Cortex of kidney (tissue), 1 donor: ENCODE data around the gene KRT39.

Source experiments
- DNase-seq: peaks from one replicate; lab custom pipeline; 2025; lab: John Stamatoyannopoulos, UW

KRT39 gene

DNA sequence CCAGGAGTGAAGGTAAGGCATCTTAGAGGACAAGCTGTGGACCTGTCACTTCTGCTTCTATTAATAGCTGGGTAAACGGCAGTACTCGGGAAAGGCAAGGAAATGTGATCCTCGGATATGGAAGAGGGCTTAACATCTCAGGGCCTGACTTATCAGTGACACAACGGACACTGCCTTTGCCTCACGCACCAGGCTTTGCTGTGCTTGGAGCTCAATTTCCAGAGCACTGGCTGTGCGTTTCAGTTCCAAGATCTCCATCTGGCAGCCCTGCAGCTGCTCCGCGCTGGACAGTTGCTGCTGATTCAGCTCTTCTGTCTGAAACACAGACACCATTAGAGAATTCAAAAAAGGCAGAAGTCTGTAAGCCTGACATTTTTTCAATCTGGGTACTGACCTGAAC, 13.8 kb upstream of the KRT39 start:
- no peak for DNase-seq

DNA sequence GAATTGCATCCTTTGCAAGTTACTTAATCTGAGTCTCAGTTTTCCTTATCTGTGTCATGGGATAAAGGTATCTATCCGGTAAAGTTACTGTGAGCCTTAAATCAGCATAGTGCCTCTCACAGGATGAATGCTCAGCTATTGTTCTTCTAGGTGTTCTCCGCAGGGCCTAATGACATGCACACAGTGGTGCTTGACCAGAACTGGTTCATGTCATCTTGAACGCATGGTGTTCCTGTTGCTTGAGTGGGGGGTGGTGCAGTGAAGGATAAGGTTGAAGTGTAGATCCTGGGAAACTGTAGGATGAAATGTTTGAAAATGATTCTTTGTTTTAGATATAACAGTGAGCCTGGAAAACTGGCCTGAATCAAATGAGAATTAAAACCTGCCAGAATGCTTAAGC, 13.4 kb upstream of the KRT39 start:
- DNase-seq = no peak

DNA sequence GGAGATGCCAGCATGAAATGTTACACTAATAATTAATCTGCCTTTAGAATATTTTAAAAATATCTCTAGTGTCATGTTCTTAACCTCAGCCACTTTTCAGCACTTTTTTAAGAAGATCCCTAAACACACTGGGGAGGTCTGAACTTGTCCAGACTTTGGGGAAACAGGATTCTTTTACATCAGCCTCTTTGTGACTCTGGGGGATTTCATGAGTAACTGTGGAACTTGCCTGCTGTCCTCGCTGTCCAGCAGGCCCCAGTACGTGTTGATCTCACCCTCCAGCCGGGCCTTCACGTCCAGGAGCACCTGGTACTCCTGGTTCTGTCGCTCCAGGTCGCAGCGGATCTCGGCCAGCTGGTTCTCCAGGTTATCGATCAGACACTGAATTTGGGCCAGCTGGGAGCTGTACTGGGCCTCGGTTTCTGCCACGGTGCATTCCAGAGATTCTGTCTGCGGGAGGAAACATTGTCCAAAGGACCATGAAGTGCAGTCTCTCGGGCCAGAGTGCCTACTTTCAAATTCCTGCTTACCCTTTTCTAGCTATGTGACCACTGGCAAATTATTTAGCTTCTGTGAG, 11.9 kb upstream of the KRT39 start:
- DNase-seq = no peak

DNA sequence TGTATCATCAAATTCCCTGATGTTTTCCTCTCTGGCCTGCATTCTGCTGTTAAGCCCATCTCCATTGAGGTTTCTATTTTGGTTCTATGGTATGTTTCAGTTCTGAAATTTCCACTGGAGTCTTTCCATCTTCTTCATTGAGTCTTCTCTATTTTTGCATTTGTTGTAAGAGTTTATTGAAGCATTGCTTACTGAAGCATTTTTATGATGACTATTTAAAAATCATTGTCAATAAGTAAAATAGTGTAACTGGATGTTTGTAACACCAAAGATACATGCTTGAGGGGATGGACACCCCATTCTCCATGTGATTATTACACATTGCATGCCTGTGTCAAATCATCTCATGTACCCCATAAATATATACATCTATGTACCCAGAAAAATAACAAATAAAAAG, 8.8 kb upstream of the KRT39 start:
- no peak for DNase-seq

DNA sequence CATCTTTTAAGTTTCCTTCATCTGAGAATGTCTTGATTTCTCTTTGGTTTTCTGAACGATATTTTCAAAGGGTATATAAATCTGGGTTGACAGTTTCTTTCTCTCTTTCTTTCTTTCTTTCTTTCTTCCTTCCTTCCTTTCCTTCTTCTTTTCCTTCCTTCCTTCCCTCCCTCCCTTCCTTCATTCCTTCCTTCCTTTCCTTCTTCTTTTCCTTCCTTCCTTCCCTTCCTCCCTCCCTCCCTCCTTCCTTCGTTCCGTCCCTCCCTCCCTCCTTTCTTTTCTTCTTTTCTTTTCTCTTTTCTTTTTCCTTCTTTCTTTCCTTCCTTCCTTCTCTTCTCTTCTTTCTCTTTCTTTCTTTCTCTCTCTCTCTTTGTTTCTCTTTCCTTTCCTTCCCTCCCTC, 7.6 kb upstream of the KRT39 start:
- DNase-seq = no peak

DNA sequence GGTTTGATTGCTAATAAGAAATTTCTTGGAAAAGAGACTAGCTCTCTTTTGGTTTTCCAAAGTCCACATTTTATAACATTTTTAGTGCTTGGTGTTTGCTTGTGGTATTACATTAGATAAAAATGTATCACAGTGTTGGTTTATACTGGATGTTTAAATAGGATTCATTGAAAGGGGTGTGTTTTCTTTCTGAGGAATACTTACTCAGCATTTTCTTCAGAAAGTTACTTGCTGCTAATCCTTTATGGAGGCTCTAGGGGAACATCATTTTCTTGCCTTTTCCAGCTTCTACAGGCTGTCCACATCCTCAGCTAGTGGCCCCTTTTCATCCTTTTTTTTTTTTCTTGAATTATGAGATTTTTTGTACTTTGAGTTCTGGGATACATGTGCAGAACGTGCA, 834 bp upstream of the KRT39 start:
- no peak for DNase-seq

DNA sequence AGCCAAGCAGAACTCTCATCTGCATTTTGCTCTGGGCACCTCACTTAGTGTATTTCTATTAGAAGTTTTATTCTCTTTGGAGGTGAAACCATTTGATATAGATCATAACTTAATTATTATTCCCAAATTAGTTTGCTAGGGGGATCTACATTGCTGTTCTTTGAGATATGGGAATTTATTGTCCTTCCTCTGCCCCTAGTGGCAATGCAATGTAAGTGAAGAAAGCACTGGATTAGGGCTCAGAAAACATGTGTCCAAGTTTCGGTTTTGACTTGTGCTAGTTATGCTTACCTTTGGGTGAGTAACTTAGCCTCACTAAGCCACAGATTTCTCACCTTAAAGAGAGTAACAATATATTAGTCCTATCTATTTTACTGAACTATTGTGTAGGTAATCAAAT, 2.9 kb downstream of the KRT39 start:
- DNase-seq = no peak

DNA sequence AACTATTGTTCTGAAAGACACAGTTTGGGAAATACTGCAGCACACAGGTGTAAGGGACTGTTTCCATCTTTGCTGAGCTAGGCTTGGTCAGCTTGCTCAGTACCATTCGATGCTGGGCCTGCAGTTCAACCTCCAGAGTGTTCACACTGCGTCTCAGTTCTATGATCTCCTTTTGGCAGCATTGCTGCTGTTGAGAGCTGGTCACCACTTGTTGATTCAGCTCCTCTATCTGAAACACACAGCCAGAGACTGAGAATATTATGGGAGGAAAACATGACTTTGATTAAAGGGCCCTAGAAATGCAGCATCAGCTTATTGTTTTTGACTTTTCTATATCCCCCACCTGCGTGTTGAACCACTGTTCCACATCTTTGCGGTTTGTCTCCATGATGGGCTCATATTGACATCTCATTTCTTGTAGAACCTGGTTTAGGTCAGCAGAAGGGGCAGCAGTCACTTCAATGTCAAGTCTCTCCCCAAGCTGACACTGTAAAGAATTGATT, 4.6 kb downstream of the KRT39 start:
- DNase-seq = no peak

DNA sequence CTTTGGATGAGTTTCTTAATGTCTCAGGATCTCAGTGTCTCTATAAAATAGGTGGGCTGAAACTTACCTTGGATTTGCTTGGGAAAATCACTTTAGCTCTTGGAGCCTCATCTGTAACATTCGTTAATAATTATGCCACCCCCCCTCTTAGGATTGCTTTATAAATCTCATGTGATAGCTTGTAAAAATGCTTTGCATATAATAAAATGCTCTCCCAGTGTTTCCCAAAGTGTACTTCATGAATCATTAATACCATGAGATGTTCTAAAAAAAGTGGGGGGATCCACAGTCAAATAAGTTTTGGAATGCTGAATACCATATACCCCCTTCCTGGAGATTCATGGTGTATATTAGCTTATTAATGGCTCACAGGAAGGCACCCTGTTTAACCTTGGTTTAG, 5.2 kb downstream of the KRT39 start:
- DNase-seq = no peak

DNA sequence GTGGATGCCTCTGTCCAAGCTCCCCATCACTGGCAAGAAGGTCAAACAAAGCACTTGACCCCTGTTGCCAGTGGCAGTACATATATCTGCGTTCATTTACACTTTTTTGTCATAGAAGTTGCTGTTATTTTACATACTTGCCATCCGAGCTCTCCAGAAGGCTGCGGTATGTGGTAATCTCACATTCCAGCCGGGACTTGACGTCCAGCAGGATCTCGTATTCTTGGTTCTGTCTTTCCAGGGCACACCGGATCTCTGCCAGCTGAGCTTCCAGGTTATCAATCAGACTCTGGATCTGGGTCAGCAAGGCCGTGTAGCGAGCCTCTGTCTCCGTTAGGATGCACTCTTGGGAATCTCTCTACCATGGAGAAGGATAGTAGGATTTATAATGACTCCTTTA, 6.6 kb downstream of the KRT39 start:
- DNase-seq = no peak

DNA sequence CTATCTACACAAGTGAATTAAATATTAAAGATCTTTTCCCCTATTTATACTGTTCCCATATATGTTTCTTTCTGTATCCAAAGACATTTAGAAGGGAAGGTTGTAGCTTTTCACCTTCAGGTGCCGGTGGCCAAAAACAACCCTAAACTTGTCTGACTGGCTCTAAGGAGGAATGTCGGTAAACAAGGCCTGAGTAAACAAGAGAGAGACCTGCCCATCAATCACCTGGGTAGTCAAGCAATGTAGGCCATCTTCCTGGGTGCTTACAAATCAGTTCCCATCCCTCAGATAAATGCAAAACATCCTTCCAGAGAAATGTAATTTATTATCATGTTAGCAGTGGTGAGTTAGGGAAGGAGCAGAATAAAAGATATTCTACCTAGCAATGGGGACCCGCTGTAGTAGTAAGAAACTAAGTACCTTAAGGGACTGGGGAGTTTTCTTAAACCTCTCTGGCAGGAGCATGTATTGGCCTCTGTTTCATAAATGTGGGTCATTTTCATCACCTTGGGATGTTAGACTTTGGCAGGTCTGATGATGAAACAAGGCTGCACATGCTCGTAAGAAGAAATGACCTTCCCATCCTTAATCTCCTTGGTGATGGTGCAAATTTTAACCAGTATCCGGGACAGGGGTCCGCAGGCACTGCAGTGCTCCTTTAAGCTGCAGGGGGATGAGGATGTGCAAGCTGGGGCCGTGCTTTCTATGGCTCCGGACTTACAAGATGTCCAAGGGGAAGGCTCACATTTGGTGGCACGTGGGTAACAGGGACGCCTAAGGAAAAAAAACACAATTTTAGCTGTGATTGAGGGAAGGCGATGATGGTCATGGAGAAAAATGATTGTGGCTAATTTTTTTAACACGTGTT, 8.4 kb downstream of the KRT39 start:
- DNase-seq = no peak

DNA sequence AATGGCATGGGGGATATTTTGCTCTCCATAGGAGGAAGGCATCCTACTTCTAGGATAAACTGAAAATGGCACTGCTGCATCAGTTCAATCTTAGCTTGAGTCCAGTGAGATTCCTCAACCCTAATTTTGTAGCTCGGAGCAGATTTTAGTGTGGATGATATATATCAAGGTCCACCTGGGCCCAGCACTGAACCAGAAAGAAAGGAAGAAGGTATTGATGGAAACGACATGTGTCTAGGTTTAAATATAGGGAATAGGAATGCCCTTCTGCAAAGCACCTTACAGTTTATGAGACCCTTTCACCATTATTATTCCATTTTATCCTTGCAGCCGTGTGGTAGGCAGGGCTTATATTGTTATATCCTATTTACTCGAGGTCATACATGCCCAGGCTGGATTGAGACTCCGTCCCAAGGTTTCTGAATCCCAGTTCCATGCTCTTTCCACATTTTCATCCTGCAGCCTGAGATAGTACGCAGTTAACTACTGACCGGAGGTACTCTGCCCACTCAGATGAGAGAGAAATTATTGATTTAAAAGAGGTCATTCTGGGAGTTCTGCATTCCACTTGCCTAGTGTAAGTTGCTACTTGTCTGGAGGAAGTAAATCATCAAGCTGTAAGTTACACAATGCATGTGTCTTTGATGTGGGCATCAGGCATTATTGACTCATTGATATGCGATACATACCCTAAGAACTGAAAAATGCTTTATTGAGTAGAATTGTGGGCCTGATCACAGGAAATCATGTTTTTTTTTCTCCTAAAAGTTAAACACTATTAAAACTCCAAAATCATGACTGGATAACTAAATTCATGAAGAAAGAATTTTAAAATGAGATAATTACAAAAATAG, 10.1 kb downstream of the KRT39 start:
- no peak for DNase-seq

DNA sequence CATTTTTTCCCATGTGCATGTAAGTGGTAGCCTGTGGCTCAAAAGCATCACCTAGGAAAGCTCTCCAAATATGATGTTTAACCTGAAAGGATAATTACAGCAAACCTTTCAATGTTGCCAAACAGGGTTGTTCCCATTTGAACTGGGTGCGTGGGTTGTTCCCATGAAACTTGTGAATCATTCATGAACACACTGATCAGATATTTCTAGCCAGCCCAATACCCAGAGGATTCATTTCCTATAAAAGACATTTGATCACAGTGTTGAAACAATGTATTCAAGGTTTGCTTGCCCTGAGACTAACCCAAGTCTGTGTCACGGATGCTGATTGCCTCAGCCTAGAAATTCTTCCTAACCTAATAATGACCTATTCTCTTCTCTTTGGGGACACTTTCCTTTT, 12.9 kb downstream of the KRT39 start:
- DNase-seq = no peak

DNA sequence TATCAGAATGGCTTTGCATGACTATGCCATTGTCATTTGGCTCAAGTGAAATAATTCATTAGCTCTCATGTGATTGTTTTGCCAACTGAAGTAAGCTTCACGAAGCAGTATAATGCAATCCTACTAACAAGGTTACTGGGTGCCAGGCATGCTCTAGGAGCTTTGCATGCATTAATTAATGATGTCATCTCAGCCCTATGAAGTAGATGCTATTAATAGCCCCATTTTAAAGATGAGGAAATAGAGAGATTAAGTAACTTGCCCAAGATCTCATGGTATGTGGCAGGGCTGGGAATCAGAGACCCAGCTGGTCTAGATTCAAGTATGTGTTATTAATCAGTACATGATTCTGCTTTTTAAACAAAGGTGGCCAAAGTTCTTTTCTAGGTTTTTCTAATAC, 14.1 kb downstream of the KRT39 start:
- DNase-seq = no peak

DNA sequence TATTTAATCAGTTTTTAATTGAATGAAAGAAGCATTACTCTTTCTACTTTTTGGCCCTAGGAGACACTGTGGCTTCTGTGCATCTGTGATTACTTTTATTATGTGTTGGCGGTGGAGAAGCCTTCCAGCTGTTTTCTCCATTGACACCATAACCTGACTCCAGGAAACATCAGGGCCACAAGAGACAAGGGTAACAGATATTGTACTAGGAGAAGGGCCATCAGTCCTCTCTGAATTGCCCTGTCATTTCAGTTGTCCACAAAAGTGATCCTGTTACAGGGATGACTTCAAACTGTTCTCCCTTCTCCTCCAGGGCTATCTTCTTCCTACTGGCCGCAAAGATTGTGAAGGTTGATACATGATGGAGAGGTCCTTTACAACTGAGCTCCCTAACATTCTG, 14.6 kb downstream of the KRT39 start:
- DNase-seq = no peak

DNA sequence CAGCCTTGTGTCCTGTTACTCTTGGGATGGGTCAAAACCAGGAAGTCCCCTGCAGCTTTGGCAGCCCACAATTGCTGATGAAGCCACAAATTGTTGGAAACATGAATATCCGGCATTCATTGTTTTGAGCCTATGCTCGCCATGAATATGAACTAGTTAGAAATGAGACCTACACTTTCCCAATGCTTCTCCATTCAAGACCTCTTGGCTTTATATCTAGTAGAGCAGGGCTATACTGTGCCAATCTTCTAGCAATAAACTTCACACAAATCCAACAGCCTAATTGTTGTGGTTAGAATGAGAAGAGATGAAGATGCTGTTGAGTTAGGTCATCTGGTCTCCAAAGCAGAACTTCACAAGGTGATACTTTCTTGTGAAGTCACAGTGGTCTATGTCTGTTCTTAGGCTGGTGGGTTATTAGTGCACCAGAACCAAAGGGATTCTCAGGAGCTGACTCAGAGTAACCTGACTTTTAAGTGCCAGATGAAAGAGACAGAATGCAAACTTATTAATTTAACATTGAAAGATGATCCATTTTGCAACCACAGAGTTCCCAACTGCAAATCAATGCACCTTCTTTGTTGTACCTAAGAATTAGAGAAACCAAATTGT, 15.6 kb downstream of the KRT39 start:
- no peak for DNase-seq

DNA sequence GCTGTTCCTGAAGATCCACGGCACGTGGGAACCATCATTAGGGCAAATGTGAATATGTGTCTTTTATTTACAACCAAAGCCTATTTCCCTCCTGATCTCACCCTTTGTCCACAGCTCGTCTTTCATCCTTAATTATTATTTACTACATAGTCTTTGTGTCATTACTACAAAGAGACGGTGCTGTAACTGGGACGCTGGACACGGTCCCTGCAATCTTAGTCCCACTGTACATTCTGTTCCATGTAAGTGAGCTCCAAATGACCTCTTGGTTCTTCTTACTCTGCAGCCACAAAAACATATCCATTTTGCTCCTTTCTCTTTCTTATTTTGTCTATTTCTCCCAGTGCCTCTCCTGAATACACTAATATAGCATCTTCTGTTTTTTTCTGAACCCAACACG, 16.6 kb downstream of the KRT39 start:
- no peak for DNase-seq

DNA sequence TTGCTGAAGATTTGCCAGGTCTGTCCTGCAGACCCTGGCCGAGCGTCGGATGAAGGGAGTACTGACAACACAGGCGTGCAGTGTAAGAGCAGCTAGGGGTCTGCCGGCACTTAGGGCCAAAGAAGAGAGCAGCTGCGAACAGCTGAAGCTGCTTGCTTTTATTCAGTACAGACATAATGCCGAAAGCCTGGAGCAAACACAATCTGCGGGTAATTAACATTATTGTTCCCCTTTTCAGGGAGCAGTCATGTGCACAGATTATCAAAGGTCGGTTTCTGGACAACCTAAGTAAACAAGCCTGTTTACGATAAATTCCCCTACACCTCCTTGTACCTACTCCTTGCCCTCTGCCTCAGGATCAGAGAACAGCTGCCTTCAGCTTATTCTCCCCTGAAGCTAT, 17.3 kb downstream of the KRT39 start:
- no peak for DNase-seq

DNA sequence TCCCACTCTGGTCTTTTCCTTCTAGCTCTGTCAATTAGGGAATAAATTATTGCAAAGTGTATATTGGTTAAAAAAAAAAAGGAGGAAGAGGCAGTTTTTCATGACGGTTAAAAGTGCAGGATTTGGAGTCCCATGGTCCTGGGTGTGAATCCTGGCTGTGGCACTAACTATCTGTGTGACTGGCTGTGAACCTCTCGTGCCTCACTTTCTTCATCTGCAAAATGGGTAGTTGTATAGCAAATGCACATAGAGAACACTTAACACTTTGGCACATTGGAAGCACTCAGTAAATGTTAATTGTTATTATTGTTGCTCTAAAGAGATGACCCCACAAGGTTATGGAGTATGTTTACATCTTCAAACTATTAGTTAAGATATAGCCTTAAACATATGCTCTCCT, 18.8 kb downstream of the KRT39 start:
- no peak for DNase-seq

DNA sequence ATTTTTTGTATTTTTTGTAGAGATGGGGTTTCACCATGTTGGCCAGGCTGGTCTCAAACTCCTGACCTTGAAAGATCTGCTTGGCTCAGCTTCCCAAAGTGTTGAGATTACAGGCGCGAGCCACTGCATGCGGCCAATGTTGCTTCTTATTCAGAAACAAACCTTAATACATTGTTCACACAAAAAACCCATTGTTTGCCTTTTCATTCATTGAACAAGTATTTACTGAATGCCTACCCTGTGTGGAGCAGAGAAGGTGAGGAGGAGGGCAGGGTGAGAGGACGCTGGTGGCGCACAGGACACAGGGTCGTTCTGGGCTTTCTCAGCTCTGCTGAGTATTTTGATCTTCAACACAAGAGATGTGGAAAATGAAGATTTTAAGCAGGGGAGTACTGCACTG, 21.3 kb downstream of the KRT39 start:
- no peak for DNase-seq

DNA sequence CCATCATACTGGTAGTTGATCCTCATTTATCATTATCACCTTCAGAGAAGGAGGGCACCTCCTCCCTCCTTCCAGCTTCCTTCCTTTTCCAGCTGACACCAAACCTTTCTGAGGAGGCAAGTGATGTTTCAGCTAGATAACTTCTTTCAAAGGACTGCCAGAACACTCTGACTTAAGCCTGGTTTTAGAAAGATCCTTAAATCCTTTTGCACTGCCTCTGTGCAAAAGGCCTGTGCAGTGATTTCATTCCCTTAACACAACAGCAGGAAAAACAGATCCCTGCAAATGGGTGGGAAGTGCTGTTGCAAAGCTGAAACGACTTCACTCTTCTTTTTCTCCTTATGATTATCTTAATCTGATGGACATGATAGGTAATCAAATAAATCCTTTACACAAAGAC, 22.2 kb downstream of the KRT39 start:
- no peak for DNase-seq

DNA sequence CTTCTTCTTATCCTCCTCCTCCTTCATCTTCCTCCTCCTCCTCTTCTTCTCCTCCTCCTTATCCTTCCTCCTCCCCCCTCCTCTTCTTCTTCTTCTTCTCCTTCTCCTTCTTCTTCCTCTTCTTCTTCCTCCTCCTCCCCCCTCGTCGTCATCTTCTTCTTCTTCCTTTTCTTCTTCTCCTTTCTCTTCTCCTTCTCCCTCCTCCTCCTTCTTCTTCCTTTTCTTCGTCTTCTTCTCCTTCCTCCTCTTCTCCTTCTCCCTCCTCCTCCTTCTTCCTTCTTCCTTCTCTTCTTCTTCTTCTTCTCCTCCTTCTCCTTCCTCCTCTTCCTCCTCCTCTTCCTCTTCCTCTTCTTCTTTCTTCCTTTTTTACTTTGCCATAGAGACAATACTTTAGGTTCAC, 24.2 kb downstream of the KRT39 start:
- no peak for DNase-seq
